Nephron (organoid): Measurements from ENCODE around the gene LINGO4.

Experiments
- H3K27ac Mint-ChIP-seq, 3 experiments: 2 replicates each; pipeline ENCODE4 v1.8.0; 2020; ENCODE audit warnings: mixed read lengths in 3 of 3, mild to moderate bottlenecking in 2 of 3, moderate library complexity in 1 of 3
- H3K27me3 Mint-ChIP-seq: 2 replicates; pipeline ENCODE4 v1.8.0; 2021; ENCODE audit warnings: low read depth, mild to moderate bottlenecking, moderate library complexity, mixed read lengths
- H3K36me3 Mint-ChIP-seq: 2 replicates; pipeline ENCODE4 v1.8.0; 2020; ENCODE audit warnings: low read depth, mixed read lengths
- H3K4me1 Mint-ChIP-seq: 2 replicates; pipeline ENCODE4 v1.8.0; 2020; ENCODE audit warnings: mixed read lengths
- H3K4me3 Mint-ChIP-seq, 3 experiments: 2 replicates each; pipeline ENCODE4 v1.8.0; 2020; ENCODE audit warnings: mild to moderate bottlenecking in 3 of 3, mixed read lengths in 3 of 3, moderate library complexity in 2 of 3
- H3K9me3 Mint-ChIP-seq: 2 replicates; pipeline ENCODE4 v1.8.0; 2020; ENCODE audit warnings: mixed read lengths
- TF ChIP-seq, protein P1 (sequence below), 3 experiments: fragments of 200-600 bp; sonication (generic); IDR thresholded peaks; one replicate each; pipeline ENCODE4 v1.5.0; 2021; ENCODE audit warnings: antibody characterized with exemption in 3 of 3; ENCODE audit not compliant: unreplicated experiment in 3 of 3

Gene LINGO4, protein sequence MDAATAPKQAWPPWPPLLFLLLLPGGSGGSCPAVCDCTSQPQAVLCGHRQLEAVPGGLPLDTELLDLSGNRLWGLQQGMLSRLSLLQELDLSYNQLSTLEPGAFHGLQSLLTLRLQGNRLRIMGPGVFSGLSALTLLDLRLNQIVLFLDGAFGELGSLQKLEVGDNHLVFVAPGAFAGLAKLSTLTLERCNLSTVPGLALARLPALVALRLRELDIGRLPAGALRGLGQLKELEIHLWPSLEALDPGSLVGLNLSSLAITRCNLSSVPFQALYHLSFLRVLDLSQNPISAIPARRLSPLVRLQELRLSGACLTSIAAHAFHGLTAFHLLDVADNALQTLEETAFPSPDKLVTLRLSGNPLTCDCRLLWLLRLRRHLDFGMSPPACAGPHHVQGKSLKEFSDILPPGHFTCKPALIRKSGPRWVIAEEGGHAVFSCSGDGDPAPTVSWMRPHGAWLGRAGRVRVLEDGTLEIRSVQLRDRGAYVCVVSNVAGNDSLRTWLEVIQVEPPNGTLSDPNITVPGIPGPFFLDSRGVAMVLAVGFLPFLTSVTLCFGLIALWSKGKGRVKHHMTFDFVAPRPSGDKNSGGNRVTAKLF

DNA sequence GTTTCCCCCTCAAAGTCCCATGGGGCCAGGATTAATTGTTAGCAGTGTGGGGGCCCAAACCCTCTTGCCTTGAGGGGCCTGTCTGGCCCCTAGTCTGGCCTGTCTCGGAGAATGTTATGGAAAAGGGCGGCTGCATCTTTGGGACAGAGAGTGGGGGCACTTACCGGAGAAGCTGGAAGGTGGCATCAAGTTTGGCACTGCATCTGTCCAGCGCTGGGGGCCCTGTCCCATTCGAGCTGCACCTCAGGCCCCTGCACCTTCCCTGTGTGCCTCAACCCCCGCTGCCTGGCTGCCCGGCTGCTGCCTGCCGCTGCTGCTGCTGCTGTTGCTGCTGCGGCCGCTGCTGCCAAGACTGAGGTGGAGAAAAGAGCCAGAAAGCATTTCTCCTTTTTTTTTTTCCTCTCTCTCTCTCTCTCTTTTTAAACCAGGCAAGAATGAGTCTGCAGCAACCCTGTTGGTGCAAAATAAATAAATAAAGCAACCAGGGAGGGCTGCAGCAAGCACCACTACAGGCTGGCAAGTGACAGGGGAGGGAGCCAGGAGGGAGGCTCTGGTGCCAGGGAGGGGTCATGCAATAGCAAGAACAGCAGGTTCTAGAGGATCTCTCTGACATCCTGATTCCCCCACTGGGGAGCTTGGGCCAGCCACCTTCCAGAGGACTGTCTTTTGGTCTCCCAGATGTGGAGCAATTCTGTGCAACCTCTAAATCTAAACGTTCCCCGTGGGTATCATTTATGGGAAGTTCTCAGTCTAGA is at the start of gene LINGO4:
TSS of gene LINGO4 (minus strand) at position 354 of the 755 bp plus-strand sequence. CDS start 2,715 bp downstream, outside the sequence.
- Mint-ChIP-seq H3K27me3 (peaks cover 49% of the 10 kb centered on the region), H3K4me3 (no peak within 1 kb of the TSS), H3K36me3 (no peaks in the 10 kb centered on the region), H3K27ac (no peak within 1 kb of the TSS), H3K4me1 (no peaks in the 10 kb centered on the region), H3K9me3 (no peaks in the 10 kb centered on the region)
- TF ChIP-seq, protein P1, sequence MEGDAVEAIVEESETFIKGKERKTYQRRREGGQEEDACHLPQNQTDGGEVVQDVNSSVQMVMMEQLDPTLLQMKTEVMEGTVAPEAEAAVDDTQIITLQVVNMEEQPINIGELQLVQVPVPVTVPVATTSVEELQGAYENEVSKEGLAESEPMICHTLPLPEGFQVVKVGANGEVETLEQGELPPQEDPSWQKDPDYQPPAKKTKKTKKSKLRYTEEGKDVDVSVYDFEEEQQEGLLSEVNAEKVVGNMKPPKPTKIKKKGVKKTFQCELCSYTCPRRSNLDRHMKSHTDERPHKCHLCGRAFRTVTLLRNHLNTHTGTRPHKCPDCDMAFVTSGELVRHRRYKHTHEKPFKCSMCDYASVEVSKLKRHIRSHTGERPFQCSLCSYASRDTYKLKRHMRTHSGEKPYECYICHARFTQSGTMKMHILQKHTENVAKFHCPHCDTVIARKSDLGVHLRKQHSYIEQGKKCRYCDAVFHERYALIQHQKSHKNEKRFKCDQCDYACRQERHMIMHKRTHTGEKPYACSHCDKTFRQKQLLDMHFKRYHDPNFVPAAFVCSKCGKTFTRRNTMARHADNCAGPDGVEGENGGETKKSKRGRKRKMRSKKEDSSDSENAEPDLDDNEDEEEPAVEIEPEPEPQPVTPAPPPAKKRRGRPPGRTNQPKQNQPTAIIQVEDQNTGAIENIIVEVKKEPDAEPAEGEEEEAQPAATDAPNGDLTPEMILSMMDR (IDR thresholded peaks at IDR 0.05; ENCODE audit: unreplicated experiment in 3 of 3) = no peak

DNA sequence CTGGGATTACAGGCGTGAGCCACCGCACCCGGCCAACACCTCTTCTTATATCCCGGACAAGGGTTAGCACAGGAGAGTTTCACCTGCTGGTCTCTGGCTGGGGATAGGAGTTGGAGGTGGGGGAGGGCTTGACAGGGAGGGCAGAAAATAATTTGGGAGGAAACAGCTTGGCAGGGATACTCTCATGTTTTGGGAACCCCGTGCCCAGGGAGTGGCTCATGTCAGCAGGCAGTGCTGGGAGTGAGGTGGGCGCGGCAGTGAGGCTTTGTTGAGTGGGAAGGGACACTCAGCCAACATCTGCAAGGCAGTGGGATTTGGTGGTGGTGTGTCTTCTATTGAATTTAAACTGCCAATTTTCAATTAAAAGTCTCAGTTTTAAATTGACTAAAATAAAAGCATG is 49.4 kb upstream of the LINGO4 start:
- Mint-ChIP-seq H3K4me3 (no peak overlapping the region), H3K27me3 (peaks cover 18% of the 10 kb centered on the region), H3K27ac (no peak overlapping the region), H3K36me3 (no peaks in the 10 kb centered on the region), H3K4me1 (peaks cover 11% of the 10 kb centered on the region), H3K9me3 (no peaks in the 10 kb centered on the region)
- TF ChIP-seq, protein P1 (IDR thresholded peaks at IDR 0.05; ENCODE audit: unreplicated experiment in 3 of 3) = no peak

DNA sequence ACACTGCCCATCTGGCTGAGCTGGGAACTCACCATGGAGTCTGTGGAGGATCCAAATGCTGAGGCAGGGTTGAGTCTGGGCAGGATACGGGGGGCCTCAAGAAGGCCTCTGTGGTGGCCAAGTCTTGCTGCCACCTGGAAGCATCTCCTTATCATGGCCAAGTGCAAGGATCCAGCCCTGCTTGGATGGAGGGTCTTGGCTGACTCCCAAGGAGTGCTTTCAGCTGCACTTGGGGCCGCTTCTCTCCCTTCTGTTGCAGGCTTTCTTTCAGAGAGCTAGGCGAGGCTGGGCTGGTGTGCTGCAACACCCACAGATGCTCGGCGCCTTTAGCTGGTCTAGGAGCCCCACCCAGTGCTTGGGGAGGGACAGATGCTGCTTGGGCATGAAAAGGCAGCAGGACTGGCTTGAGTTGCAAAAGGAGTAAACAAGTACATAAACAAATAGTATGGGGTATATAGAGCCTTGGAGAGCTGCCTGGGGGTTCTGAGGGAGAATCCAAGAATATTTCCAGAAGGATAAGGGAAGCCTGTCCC is 48.3 kb upstream of the LINGO4 start, which contains the start of gene THEM5:
TSS of gene THEM5 (minus strand) at position 302 of the 533 bp plus-strand sequence. CDS start at position 155, 147 bp downstream.
- Mint-ChIP-seq H3K4me1 (peaks cover 16% of the 10 kb centered on the region), H3K4me3 (no peak within 1 kb of the TSS), H3K36me3 (no peaks in the 10 kb centered on the region), H3K27ac (no peak within 1 kb of the TSS), H3K27me3 (peaks cover 14% of the 10 kb centered on the region), H3K9me3 (no peaks in the 10 kb centered on the region)
- TF ChIP-seq, protein P1 (IDR thresholded peaks at IDR 0.05; ENCODE audit: unreplicated experiment in 3 of 3) = no peak

DNA sequence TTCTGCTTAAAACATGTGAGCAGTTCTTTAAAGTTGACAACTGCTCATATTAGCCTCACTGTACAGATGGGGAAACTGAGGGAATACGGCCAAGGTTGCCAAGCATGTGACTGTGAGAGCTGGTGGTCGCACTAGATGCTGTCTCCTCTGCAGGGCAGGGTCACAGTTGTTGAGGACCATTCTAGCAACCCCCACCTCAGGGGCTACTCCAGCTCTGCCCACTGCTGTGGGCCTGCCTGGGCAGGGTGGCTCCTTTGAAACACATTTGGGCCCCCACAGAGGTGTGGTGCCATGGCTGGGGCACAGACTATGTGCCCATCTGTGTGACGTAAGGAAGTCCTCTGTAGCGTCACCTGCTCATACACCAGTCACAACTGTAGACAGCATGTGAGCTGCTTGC is 47.5 kb upstream of the LINGO4 start:
- TF ChIP-seq, protein P1 (IDR thresholded peaks at IDR 0.05; ENCODE audit: unreplicated experiment in 3 of 3) = no peak
- H3K27ac Mint-ChIP-seq = no peak overlapping the region
- H3K9me3 Mint-ChIP-seq = no peaks in the 10 kb centered on the region
- peaks cover 16% of the 10 kb centered on the region for H3K27me3 Mint-ChIP-seq
- H3K4me1 Mint-ChIP-seq = peaks cover 16% of the 10 kb centered on the region
- H3K4me3 Mint-ChIP-seq = no peak overlapping the region
- H3K36me3 Mint-ChIP-seq = no peaks in the 10 kb centered on the region

DNA sequence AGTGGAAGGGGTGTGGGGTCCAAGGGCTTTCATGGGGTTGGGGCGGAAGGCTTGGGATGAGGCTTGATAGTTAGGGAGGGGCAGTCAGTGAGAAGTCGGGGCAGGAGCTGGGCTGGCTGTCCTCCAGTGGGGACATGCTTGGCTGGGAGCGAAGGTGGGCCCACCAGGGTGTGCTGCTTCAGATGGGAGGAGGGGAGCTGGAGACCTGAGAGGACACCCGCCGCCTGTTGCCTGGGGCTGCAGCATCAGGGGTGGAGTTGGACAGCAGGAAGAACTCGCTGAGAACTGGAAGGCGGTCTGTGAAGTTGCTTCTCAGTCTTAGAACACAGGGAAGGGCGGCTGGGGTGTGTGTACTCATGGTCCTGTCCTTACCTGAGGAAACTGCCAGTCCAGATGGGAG is 46.7 kb upstream of the LINGO4 start:
- no peak overlapping the region for H3K27ac Mint-ChIP-seq
- no peaks in the 10 kb centered on the region for H3K36me3 Mint-ChIP-seq
- TF ChIP-seq, protein P1 (IDR thresholded peaks at IDR 0.05; ENCODE audit: unreplicated experiment in 3 of 3) = no peak
- no peaks in the 10 kb centered on the region for H3K9me3 Mint-ChIP-seq
- H3K4me1 Mint-ChIP-seq = peaks cover 16% of the 10 kb centered on the region
- H3K4me3 Mint-ChIP-seq = no peak overlapping the region
- H3K27me3 Mint-ChIP-seq = peaks cover 19% of the 10 kb centered on the region
